Esophagus muscularis mucosa (tissue), 3 donors: ENCODE results near the gene DUXA.

Source experiments
- CTCF ChIP-seq, 3 experiments: fragments of 200-600 bp in 2 of 3; fragments of 450-650 bp in 1 of 3; sonication (generic) in 2 of 3; IDR thresholded peaks; one replicate each; pipeline ENCODE4 v1.5.1; 2017 to 2019; ENCODE audit warnings: antibody characterized with exemption in 3 of 3, mild to moderate bottlenecking in 2 of 3, moderate library complexity in 1 of 3
- POLR2A ChIP-seq: fragments of 450-650 bp; IDR thresholded peaks from one replicate; pipeline ENCODE4 v1.6.1; 2017; ENCODE audit warnings: antibody characterized with exemption, moderate library complexity, mild to moderate bottlenecking, low read depth
- POLR2AphosphoS5 ChIP-seq, 2 donors: sonication (generic); formaldehyde crosslinking; IDR thresholded peaks; one replicate each; pipeline ENCODE4 v1.6.1; 2017; ENCODE audit warnings: antibody characterized with exemption in 2 of 2

GRCh38 chr19:57111329-57111644 is 56.0 kb downstream of the DUXA start:
- TF ChIP-seq CTCF (IDR thresholded peaks at IDR 0.05), result no peak
- TF ChIP-seq POLR2AphosphoS5 (IDR thresholded peaks at IDR 0.05), result no peak
- no peak for TF ChIP-seq POLR2A
